Activated T-helper 1 cell treated with anti-CD3 and anti-CD28 coated beads, Interleukin-2, amount 50 U/mL, for 16 hours (primary cell): ENCODE measurements around the gene RBMS2.
"Not testable (repeated sequence)": the region's sequence is repeated elsewhere in the genome, so short reads cannot be mapped to it uniquely, and the experiment has no call there.

Experiments
- DNase-seq, 2 donors: peaks; one replicate each; pipeline ENCODE4 v3.0.0-alpha.2; 2020; ENCODE audit warnings: low read depth in 1 of 2, low spot score in 1 of 2

The RBMS2 gene

GRCh38 chr12:56521590-56522371 is at the start of gene RBMS2:
TSS of gene RBMS2 (plus strand) at chr12:56521820. CDS start at chr12:56522024, 204 bp downstream.
- DNase-seq = peak in 1 of 2 donors; percentile 5

GRCh38 chr12:56474389-56474788 is 47.2 kb upstream of the RBMS2 start:
- no peak for DNase-seq

- DNase-seq = no peak
These were observed 45.5 kb upstream of the RBMS2 start for GRCh38 chr12:56476143-56476542.

GRCh38 chr12:56476972-56477432 is 44.6 kb upstream of the RBMS2 start:
- DNase-seq = no peak

- DNase-seq = no peak
These were observed 43.9 kb upstream of the RBMS2 start for GRCh38 chr12:56477521-56478225.

GRCh38 chr12:56479625-56480024 is 42.0 kb upstream of the RBMS2 start:
- no peak for DNase-seq

GRCh38 chr12:56484566-56484965 is 37.1 kb upstream of the RBMS2 start:
- no peak for DNase-seq

GRCh38 chr12:56486694-56487093 is 34.9 kb upstream of the RBMS2 start:
- no peak for DNase-seq

- DNase-seq = peak in 1 of 2 donors; percentile 7
These were observed 34.1 kb upstream of the RBMS2 start for GRCh38 chr12:56487448-56488040.

GRCh38 chr12:56488041-56488955 is 33.3 kb upstream of the RBMS2 start, which contains the start of gene GLS2:
TSS of gene GLS2 (minus strand) at chr12:56488161. CDS start at chr12:56488118, 43 bp downstream.
- peak; percentile 44 to 55 for DNase-seq

- no peak for DNase-seq
These were observed 31.3 kb upstream of the RBMS2 start for GRCh38 chr12:56490360-56490759.

- DNase-seq = not testable (repeated sequence)
These were observed 28.1 kb upstream of the RBMS2 start for GRCh38 chr12:56493409-56494105.

- DNase-seq = not testable (repeated sequence)
These were observed 27.6 kb upstream of the RBMS2 start for GRCh38 chr12:56494106-56494415.

- not testable (repeated sequence) for DNase-seq
These were observed 27.1 kb upstream of the RBMS2 start for GRCh38 chr12:56494481-56494880.

GRCh38 chr12:56496704-56497103 is 24.9 kb upstream of the RBMS2 start:
- peak; percentile 15 to 35 for DNase-seq

GRCh38 chr12:56498126-56498902 is 23.3 kb upstream of the RBMS2 start:
- DNase-seq = not testable (repeated sequence)

- not testable (repeated sequence) for DNase-seq
These were observed 22.2 kb upstream of the RBMS2 start for GRCh38 chr12:56499452-56499851.

- not testable (repeated sequence) for DNase-seq
These were observed 21.7 kb upstream of the RBMS2 start for GRCh38 chr12:56499879-56500278.

- no peak for DNase-seq
These were observed 10.8 kb upstream of the RBMS2 start for GRCh38 chr12:56510786-56511185.

GRCh38 chr12:56514014-56514318 is 7.7 kb upstream of the RBMS2 start:
- DNase-seq = not testable (repeated sequence)
